ENCODE data around the gene C1orf35.
"Not testable (repeated sequence)": the region's sequence is repeated elsewhere in the genome, so short reads cannot be mapped to it uniquely, and the experiment has no call there.

C1orf35 gene

DNA sequence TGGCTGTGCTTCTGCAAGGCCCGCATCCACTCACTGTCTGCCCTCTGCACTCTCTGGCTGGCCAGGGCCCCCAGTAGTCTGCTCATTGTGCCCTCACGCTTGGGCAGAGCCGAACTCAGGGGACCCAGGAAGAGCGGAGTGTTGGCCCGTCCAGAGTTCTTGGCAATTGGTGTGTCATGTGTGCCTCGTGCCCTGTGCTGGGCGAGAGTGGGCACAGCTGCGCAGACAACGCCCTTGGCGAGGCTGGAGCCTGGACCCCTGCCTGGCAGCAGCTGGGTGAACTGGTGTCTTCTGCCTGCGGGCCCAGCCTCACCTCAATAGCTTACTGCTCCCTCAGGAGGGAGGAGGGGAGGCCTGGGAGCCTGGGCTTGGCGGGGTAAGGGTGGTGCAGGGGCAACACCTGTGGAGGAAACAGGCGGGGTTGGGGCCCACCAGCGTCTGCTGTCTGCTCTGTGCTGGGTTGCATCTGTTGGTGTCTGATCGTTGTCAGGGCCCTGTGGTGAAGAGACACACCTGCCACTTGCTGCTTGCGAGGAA lies 39.1 kb upstream of the C1orf35 start:
- DNase-seq, result no peak

DNA sequence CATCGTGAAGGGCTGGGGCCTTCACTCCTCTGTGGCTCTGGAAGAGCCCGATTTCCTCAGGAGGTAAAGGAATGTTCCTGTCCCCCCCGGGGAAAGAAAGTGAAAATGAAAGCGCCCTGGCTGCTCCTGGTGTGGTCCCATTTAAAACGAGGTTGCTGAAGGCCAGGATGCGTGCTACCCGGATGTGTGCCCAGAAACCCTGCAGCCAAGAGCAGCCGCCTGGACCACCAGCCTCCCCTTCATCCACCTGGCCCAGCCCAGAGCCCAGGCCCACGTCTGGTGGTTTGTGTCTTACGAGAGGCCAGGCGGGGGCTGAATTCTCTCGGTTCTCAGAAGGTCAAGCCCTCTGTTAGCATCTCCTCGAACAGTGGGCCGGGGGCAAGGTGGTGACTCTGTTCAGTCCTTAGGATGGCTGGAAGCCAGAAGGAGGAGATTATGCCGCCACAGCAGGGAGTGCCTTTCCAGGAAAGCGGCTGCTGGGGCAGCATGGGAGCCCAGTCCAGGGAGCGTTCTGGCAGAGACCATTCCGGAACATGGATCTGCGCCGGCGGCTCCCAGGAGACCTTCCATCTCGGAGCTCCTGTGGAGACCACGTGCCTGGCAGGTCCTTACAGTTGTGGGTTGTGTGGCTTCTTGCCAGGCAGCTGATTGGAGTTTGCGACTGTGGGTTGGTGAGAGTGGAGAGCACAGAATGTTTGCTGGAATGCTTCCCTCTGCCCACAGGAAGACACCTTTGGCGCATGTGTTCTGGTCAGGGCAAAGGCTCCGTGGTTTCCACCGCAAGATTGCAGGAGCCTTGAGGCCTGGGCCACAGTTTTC lies 38.3 kb upstream of the C1orf35 start:
- DNase-seq, result no peak

DNA sequence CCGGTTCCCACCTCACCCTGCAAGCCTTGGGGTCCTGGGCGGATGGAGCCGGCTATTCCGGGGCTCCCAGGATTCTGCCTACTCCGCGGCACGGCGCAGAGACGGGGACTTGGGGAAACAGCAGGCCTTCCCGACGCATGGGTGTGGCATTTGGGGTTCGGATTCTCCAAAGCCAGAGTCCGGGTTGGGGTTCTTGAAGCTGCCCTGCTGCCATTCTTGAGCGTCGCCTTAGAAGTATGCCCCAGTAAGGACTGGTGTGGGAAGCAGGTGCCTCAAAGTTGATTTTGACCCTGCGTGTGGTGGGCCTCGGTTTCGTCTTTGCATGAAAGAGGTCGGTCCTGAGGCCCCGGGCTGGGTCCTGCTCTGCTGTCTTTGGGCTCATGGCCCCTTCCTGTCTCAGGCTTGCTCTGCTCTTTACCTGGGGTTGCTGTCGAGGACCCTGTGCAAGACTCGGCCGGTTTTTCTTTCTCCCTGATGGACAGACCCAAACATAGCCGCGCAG lies 37.6 kb upstream of the C1orf35 start:
- DNase-seq, result no peak

- peak; percentile 98 for DNase-seq
These were observed 37.0 kb upstream of the C1orf35 start, which contains the start of gene GUK1 for GRCh38 chr1:228139931-228140723. Gene GUK1 (plus strand): TSS chr1:228140279. CDS start chr1:228140303, 24 bp downstream.

GRCh38 chr1:228139406-228139930 lies 36.3 kb upstream of the C1orf35 start:
- no peak for DNase-seq

GRCh38 chr1:228136901-228137300 lies 33.8 kb upstream of the C1orf35 start:
- no peak for DNase-seq

DNA sequence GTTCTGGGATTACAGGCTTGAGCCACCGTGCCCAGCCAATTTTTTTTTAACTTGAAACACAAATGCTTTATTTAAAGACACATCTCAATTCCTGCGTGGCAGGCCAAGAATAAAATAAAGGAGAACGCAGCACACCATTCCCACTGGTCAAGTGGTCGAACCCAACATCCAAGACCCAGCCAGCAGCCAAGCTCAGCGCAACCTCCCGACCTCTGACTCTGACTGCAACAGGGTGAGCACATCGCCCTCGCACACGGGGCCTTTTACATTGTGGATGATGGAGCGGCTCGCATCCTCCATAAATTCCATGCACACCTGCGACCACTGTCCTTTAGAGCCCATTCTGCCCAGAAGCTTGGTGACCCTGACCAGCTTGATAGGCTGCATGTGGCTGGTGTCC lies 31.5 kb upstream of the C1orf35 start:
- no peak for DNase-seq

DNA sequence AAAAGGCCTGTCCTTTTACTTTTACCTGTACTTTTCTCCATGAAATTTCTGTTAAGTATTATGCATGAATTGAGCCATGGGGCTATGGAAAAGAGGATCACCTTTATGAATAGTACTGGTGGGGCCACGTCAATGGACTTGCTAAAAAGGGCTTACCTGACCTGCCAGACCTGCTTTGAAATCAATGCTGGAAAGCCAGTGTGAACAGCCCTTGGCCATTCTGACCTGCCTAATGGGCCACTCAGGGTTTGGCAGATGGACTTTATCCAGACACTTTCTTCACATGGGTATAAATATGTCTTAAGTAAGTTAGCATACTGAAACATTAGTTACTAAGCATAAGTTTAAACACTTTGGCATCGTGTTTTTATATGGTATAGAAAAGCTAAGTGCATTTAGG lies 28.6 kb upstream of the C1orf35 start:
- DNase-seq, result no peak

GRCh38 chr1:228125185-228125584 lies 22.1 kb upstream of the C1orf35 start:
- DNase-seq, result no peak

DNA sequence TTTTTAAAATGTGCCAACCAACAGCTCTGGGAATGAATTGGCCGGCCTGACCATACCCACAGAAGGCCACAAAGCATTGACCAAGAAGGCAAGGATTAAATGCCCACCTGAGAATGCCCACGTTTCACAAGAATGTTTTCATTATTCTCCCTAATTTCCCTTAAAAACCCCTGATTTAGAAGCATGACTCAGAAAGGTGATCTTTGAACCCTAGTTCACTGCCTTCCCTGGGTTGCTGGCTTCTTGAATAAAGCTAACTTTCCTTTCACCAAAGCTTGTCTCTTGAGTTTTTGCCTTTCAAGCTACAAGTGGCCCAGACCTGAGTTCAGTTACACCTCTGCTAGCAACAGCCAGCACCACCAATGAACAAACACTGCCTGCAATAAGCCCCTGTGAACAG lies 20.4 kb upstream of the C1orf35 start:
- no peak for DNase-seq

GRCh38 chr1:228122921-228123441 lies 19.9 kb upstream of the C1orf35 start:
- no peak for DNase-seq

DNA sequence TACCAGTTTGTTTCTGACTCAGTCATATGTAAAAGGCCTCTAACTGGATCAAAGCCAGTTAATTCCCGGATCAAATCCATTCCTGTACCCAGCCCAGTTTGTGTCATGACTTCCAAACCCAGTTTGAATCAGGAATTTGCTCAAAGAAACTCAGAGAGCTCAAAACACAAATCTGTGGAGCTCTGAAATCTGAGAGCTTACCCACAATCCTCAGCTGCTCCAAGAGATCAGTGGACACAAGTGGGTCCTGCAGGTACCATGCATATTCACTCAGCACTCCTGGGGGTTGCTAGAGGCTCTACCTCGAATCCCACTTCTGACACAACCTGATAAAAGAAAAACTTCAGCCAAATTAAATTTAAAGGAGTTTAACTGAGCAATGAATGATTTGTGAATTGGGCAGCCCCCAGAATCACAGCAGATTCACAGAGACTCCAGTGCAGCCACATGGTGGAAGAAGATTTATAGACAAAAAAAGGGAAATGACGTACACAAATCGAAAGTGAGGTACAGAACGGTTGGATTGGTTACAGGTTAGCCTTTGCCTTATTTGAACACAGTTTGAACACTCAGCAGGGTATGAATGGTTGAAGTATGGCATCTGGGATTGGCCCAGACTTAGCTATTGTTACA lies 17.8 kb upstream of the C1orf35 start:
- DNase-seq, result no peak

DNA sequence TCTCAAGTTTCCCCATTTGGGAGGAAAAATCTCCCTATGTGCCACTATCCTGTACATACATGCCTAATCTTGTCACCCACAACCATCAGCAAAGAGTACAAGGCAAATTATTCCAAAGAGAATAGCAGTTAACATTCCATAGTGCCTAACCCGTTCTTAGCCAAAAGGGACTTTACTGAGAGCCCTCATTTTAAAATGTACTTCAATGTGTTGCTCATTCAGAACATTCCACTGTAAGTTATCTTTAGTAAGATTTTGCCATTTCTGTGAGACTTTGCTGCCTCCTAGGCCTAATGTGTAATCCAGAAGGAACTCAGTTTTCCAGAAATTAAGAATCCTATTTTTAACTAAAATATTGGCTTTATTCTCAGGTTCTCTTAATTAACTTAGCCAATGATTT lies 17.2 kb upstream of the C1orf35 start:
- DNase-seq, result no peak

GRCh38 chr1:228118040-228118439 lies 14.9 kb upstream of the C1orf35 start:
- no peak for DNase-seq

GRCh38 chr1:228117335-228117734 lies 14.2 kb upstream of the C1orf35 start:
- DNase-seq, result no peak

GRCh38 chr1:228114827-228115226 lies 11.7 kb upstream of the C1orf35 start:
- no peak for DNase-seq

DNA sequence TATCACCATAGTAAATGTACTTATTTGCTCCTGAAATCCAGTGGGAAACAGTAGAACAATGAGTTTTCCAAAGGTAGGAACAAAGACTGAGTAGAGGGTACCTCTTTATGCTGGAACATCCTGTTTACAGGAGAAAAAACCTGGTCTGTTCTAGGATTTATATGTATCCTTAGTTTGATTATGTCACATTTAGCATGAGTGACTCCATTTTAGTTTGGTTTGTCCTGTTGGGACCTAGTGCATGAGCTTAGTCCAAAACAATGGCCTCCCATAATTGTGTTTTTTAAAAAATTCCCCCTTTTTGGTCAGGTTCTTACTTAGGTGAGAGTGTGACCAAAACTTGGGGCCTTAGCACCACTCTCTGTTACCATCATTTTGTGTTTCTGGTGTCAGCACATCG lies 9.5 kb upstream of the C1orf35 start:
- DNase-seq, result no peak

GRCh38 chr1:228112167-228112566 lies 9.0 kb upstream of the C1orf35 start:
- no peak for DNase-seq

GRCh38 chr1:228111315-228111714 lies 8.2 kb upstream of the C1orf35 start:
- DNase-seq, result not testable (repeated sequence)

DNA sequence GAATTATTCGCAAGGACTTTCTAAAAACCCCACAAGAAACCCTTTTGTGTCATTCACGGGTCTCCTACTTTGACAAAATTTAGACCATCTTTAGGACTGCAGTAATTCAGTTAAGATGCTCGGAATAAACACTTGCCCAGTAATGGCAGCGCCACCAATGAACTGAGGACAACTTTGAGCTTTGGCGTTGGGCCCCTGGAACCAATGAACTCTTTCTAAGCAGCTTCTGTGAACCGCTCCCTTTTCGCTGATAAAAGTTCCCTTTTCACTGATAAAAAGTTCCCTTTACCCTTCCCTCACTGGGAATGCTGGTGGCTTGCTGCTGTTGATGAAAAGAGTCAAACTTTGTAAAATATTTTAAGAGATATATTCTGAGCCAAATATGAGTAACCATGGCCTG lies 7.4 kb upstream of the C1orf35 start:
- no peak for DNase-seq

DNA sequence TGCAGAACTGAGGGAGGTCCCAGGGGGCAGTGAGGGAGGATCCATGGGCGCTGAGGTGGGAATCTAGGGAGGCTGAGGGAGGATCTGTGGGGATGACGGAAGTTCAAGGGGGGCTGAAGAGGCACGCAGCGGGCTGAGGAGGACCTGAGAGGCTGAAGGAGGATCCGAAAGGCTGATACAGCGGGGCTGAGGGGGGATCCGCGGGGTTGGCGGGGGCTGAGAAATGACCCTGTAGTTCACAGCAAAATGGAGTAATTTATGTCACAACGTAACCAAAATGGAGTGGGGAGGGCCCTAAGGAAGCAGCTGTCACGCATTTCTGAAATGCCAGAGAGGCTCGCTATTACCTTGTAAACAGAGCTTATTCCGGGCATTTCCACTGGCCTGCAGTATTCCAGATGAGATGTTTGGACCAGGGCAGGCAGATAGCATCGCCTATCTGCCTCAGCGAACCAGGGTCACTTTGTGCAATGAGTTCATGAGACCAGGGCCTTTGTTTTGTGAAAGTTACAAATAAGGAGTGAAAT lies 6.9 kb upstream of the C1orf35 start:
- no peak for DNase-seq
